ENCODE results near the gene HECTD2.

HECTD2 gene

DNA sequence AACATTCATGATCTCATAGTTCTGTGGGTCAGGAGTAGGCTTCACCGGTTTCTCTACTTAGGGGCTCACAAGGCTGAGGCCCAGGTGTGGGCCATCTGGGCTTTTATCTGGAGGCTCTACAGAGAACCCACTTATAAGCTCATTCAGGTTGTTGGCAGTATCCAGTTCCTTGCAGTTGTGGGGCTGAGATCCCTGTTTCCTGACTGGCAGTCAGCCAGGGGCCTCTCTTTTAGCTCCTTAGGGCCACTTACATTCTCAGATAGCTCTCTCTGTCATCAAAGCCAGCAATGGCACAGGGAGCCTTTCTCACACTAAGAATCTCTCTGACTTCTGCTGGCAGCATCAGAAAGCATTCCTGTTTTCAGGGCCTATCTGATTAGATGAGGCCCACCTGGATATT lies 18.2 kb upstream of the HECTD2 start:
- CTCF ChIA-PET = interaction anchor here (0.6 to 0.8 kb wide), 3 partner anchors 44 to 244 kb away, joined by 3 to 6 read pairs (median 3); no protein-coding TSS in a partner anchor
- DNase-seq (ENCODE audit: extremely low spot score) = no peak

DNA sequence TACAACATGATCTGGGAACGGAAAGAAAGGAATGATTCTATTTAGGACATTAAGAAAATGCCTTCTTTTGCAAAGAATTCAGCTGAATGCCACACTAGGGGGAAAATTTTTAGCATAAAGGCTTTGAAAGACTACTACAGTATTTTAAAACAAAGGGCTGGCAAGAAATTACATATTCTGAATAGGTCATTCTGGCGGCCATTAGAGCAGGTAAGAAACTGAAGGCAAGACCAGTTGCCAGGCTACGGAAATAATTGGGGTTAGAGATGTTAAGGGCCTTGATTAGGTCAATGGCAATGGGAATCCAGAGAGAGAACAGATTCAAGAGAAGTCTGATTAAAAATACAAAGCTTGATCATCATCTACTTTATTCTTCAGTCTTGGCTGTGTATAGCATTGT lies 3.8 kb upstream of the HECTD2 start:
- POLR2A ChIA-PET = no interaction called here

More for the DNA sequence above, 18.2 kb upstream of the HECTD2 start:
- POLR2A ChIA-PET = interaction anchor here (1.5 kb wide), 1 partner anchor 17 kb away, joined by 3 read pairs; no protein-coding TSS in a partner anchor
- TF ChIP-seq L3MBTL2 (conservative IDR thresholded peaks at IDR 0.05) = no peak
- no peak for TF ChIP-seq TARDBP (IDR thresholded peaks at IDR 0.05)

DNA sequence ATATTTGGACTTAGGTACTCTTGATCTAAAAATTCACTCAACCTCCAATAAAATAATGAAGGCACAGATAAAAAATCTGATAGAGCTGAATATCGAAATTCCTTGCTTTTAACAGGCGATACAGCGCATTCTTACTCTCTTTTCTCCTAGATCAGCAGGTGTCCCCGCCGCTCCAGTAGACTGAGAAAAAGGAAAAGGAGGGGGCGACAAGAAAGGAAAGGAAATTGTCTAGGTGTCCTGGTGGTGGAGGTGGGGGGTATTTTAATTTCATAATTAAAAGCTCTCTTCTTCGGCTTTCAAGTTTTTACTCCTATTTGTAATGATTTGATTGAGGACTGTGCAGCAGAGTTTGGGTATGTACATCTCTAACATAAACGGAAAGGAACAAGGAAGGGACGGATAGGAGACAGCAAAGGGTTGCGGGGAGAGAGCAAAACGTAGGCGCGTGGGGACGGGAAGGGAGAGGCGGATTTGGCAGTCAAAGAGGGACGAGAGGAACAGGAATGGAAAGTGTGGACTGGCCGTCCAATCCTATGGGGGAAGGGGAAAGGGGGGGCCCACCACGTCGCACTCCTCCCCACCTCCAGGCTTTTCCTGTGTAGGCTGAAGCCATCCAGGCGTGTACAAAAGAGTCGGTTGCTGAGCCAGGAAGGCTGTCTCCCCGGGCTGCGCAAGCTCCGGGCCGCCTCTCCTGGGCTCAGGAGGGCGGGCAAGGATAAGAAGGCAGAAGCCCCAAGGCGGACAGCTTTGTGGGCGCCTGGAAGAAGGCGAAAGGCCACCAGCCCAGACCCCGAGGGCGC lies 875 bp upstream of the HECTD2 start:
- POLR2A ChIA-PET = interaction anchor here (0.6 to 1.4 kb wide), 4 partner anchors 10 to 22 kb away, joined by 3 to 4 read pairs (median 3); no protein-coding TSS in a partner anchor
- DNase-seq (ENCODE audit: extremely low spot score) = peak; percentile 54
- TF ChIP-seq FOXM1 (IDR thresholded peaks at IDR 0.05; ENCODE audit: borderline replicate concordance) (peak; percentile 88; the same call in 1 of the 2 replicates), ELF4 (IDR thresholded peaks at IDR 0.05) (peak; percentile 30; the same call in 1 of the 2 replicates), ARNT (IDR thresholded peaks at IDR 0.05) (no peak), BHLHE40 (IDR thresholded peaks at IDR 0.05; ENCODE audit: borderline replicate concordance) (no peak), HDGF (IDR thresholded peaks at IDR 0.05; ENCODE audit: borderline replicate concordance) (no peak)
- CTCF ChIA-PET = no interaction called here

More for the DNA sequence above, 3.8 kb upstream of the HECTD2 start:
- TF ChIP-seq ARNT (IDR thresholded peaks at IDR 0.05) (no peak), FOXM1 (IDR thresholded peaks at IDR 0.05; ENCODE audit: borderline replicate concordance) (no peak), ZNF384 (IDR thresholded peaks at IDR 0.05) (no peak), BHLHE40 (IDR thresholded peaks at IDR 0.05; ENCODE audit: borderline replicate concordance) (no peak), SUZ12 (IDR thresholded peaks at IDR 0.05) (no peak), CTBP1 (IDR thresholded peaks at IDR 0.05; ENCODE audit: borderline replicate concordance) (no peak), SP1 (IDR thresholded peaks at IDR 0.05) (no peak), HDGF (IDR thresholded peaks at IDR 0.05; ENCODE audit: borderline replicate concordance) (no peak), TARDBP (IDR thresholded peaks at IDR 0.05) (no peak), FOXA1 (IDR thresholded peaks at IDR 0.05) (no peak), FOXK2 (IDR thresholded peaks at IDR 0.05) (no peak), NFRKB (IDR thresholded peaks at IDR 0.05) (no peak), LEF1 (IDR thresholded peaks at IDR 0.05; ENCODE audit: borderline replicate concordance) (no peak)
- TF ChIP-seq, protein P1, sequence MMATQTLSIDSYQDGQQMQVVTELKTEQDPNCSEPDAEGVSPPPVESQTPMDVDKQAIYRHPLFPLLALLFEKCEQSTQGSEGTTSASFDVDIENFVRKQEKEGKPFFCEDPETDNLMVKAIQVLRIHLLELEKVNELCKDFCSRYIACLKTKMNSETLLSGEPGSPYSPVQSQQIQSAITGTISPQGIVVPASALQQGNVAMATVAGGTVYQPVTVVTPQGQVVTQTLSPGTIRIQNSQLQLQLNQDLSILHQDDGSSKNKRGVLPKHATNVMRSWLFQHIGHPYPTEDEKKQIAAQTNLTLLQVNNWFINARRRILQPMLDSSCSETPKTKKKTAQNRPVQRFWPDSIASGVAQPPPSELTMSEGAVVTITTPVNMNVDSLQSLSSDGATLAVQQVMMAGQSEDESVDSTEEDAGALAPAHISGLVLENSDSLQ (IDR thresholded peaks at IDR 0.05) = no peak
- CTCF ChIA-PET = no interaction called here
- DNase-seq (ENCODE audit: extremely low spot score) = no peak

DNA sequence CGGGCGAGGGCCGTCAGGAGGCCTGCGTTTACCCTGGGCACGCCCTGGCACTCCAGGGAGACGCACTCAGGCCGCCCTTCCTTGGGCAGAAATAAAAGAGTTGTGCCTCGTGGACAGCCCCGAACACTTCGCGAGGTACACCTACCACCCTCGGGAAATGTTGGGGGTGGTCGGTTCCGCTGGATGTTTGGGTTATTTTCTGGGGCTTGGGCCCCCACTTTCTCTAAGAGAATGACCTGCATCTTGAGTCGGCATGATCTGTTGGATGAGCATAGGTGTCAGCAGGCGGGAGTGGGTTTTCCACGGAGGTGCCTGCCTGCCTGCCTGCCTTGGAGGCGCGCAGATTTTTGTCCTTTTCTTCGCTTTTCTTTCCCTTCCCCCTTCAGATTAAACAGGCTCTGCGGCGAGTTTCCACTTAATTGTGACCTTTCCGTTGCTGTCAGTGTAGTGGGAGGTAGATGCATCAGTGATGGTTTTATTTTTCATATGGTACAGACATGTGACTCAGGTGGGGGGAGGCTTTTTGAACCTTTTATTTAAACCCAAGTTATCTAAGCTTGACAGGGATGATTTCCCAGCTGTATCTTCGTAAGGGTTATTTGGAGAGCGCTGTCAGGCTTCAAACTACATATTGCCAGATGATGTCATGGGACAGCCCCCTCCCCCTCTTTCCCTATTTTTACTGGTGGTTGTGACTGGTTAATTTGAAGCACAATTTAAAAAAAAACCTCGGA lies 661 bp downstream of the HECTD2 start:
- TF ChIP-seq TARDBP (IDR thresholded peaks at IDR 0.05) = no peak
- TF ChIP-seq SUZ12 (IDR thresholded peaks at IDR 0.05) = no peak
- no peak for TF ChIP-seq ELF4 (IDR thresholded peaks at IDR 0.05)
- TF ChIP-seq L3MBTL2 (conservative IDR thresholded peaks at IDR 0.05) = peak; percentile 35; the same call in 1 of the 2 replicates
- TF ChIP-seq, protein P1 (IDR thresholded peaks at IDR 0.05) = peak; percentile 18; the same call in 1 of the 2 replicates
- TF ChIP-seq ZNF384 (IDR thresholded peaks at IDR 0.05) = no peak
- TF ChIP-seq NFRKB (IDR thresholded peaks at IDR 0.05) = no peak
- TF ChIP-seq ARNT (IDR thresholded peaks at IDR 0.05) = no peak
- TF ChIP-seq FOXM1 (IDR thresholded peaks at IDR 0.05; ENCODE audit: borderline replicate concordance) = no peak
- no peak for TF ChIP-seq HDGF (IDR thresholded peaks at IDR 0.05; ENCODE audit: borderline replicate concordance)
- ChIA-PET POLR2A (interaction anchor here (0.9 kb wide), 1 partner anchor 10 kb away, joined by 4 read pairs; no protein-coding TSS in a partner anchor), CTCF (interaction anchor here (0.7 to 1.0 kb wide), 3 partner anchors 13 to 225 kb away, joined by 3 read pairs; no protein-coding TSS in a partner anchor)
- DNase-seq (ENCODE audit: extremely low spot score) = peak; percentile 43

DNA sequence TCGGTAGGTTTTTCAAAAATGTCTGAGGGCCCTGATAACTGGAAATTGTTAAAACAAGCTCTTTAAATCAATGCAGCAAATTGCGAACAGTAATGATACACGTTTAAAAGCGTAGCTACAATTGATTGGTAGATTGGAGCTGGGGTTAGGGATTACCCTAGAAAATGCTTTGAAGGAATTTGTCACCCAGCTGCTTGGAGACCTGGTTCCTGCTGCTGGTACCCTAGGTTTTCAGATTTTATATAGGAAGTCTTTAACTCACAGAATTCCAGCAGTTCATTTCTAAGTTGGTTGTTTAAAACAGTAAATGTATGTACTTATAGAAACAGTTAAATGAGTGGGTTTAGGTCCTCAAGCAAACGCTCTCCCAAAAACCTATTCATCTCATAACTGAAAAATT lies 1.5 kb downstream of the HECTD2 start:
- ChIA-PET CTCF (interaction anchor here (0.7 to 1.0 kb wide), 3 partner anchors 14 to 224 kb away, joined by 3 read pairs; no protein-coding TSS in a partner anchor), POLR2A (interaction anchor here (0.9 kb wide), 1 partner anchor 9 kb away, joined by 4 read pairs; no protein-coding TSS in a partner anchor)
- TF ChIP-seq TARDBP (IDR thresholded peaks at IDR 0.05) (no peak), BHLHE40 (IDR thresholded peaks at IDR 0.05; ENCODE audit: borderline replicate concordance) (no peak), FOXM1 (IDR thresholded peaks at IDR 0.05; ENCODE audit: borderline replicate concordance) (no peak), CTBP1 (IDR thresholded peaks at IDR 0.05; ENCODE audit: borderline replicate concordance) (no peak), NFRKB (IDR thresholded peaks at IDR 0.05) (no peak)
- TF ChIP-seq, protein P1 (IDR thresholded peaks at IDR 0.05) = no peak
- DNase-seq (ENCODE audit: extremely low spot score) = no peak
